Heart left ventricle (tissue), 13 donors: ENCODE data around the gene PPIE.
"Not testable (repeated sequence)": the region's sequence is repeated elsewhere in the genome, so short reads cannot be mapped to it uniquely, and the experiment has no call there.

Source experiments
- CTCF ChIP-seq, 12 donors: fragments of 200-600 bp; sonication (generic) in 4 of 12; IDR thresholded peaks; one replicate each; pipeline versions ENCODE4 v1.5.0 to v1.8.0; 2018 to 2022; ENCODE audit warnings: antibody characterized with exemption in 12 of 12, mild to moderate bottlenecking in 5 of 12
- POLR2A ChIP-seq, 2 donors: fragments of 450-650 bp; IDR thresholded peaks; one replicate each; pipeline ENCODE4 v1.6.1; 2017; ENCODE audit warnings: antibody characterized with exemption in 2 of 2, mild to moderate bottlenecking in 2 of 2, moderate library complexity in 2 of 2
- donor health status: ischemic (EF 13 %, LVEDD 7.1; RV severe dilation, severe dysfunction).
- donor health status: DM: no; HTN: yes; CAD: no.
- donor health status: DM: no; HTN: no; CAD: no.
- donor health status: ischemic (EF 25% LVEDD 6.9; RV normal size, moderate dysfunction).
- donor health status: ischemic (EF 25% LVEDD 5.7; RV mildly dilated, moderate dysfunction).
- donor health status: ischemic (EF 35%, LVEDD 5.7; RV mildly dilated, moderate dysfunction).
- donor health status: nonischemic (EF 11% LVEDD 7.7; RV severe dilation, severe dysfunction).
- donor health status: DM: yes; HTN: yes; CAD: no.
- donor health status: PGD.
- donor health status: ischemic (EF 29% LVEDD 5.4; RV normal size, mild dysfunction).
- donor health status: nonischemic (EF 23%, LVEDD 6.1; RV moderate dilation, normal function).

GRCh38 chr1:39775141-39775540 lies 36.5 kb downstream of the PPIE start:
- TF ChIP-seq CTCF, POLR2A (IDR thresholded peaks at IDR 0.05): not testable (repeated sequence)
